HTERT RPE-1 (cell line): ENCODE data around the gene STIMATE.

Experiments
- in situ Hi-C: fragments of 300-500 bp; cut with MboI; formaldehyde crosslinking; loops from 4 replicates; pipeline ENCODE4 v1.14.3; 2020; ENCODE audit warnings: low sequenced_read_pairs

STIMATE gene

GRCh38 chr3:52897130-52898122 is at the start of gene STIMATE:
TSS of gene STIMATE (minus strand) at chr3:52897548. CDS start at chr3:52897450, 98 bp downstream.
- in situ Hi-C loops: no loop called here

- in situ Hi-C loops: no loop called here
These were observed 42.3 kb upstream of the STIMATE start for GRCh38 chr3:52939600-52939999.

- in situ Hi-C loops: no loop called here
These were observed 37.5 kb upstream of the STIMATE start for GRCh38 chr3:52934630-52935530.

DNA sequence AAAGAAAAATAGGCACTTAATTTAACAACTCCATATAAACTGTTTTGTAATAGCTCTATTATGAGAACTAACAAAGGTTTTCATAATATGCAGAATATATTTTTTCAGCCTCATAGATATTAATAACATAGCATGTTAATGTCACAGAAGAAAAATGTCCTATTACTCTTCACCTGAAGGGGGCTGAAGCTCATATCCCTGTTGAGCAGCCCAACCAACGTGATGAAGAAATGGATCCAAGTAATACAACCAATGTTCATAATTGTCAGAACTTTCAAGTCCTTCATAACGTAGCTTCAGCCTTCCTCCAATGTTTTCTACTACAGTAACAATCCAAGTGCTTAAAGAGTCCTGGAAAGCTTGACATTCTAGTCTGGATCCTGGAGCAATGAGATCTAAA is 34.5 kb upstream of the STIMATE start:
- in situ Hi-C loops: no loop called here

DNA sequence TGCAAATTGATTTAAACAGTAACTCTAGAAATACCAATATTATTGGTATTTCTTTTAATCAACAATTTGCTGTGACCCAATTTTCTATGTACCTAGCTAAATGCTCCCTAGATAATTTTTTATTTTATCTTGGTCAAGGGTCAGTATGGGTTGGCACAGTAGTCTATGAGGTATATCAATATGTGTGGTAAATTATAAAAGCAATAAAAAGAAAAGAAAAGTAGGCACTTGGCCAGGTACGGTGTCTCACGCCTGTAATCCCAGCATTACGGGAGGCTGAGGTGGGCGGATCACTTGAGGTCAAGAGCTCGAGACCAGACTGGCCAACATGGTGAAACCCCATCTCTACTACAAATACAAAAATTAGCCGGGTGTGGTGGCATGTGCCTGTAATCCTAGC is 34.0 kb upstream of the STIMATE start:
- in situ Hi-C loops: no loop called here

DNA sequence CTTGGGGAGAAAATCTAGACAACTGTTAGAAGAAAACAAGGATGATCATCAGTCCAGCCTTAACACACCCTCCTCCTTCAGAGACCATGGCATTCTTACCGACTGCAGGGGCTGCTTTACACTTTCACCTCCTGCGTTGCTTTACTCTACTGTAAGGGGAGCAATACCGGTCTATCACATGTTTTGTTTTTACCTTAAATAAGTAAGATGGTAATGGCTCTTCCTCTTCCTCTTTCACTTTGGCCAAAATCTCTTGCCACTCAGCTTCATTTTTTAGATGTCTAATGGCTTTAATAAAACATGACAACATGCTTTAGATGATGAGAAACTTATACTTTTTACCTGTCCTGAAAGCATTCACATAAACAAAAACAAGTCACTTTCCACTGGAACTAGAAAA is 33.4 kb upstream of the STIMATE start:
- in situ Hi-C loops: no loop called here

DNA sequence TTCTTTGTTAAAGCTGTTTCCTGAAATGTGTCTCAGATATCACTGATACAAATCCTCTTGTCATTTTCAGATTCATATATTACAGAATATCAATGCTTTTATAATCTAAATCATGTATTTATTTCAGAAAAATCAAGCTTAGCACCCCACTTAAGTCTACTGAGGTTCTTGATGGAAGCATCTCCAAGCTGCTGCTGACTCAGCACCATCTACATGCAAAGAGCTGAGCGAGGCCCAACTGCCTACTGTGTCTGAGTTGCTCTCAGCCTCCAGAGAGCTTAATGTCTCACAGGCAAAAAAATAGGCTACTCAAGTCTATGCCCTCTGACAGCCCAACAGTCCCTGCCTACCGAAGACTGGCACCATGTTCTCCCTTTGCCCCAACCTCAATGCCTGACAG is 29.2 kb upstream of the STIMATE start:
- in situ Hi-C loops: no loop called here

DNA sequence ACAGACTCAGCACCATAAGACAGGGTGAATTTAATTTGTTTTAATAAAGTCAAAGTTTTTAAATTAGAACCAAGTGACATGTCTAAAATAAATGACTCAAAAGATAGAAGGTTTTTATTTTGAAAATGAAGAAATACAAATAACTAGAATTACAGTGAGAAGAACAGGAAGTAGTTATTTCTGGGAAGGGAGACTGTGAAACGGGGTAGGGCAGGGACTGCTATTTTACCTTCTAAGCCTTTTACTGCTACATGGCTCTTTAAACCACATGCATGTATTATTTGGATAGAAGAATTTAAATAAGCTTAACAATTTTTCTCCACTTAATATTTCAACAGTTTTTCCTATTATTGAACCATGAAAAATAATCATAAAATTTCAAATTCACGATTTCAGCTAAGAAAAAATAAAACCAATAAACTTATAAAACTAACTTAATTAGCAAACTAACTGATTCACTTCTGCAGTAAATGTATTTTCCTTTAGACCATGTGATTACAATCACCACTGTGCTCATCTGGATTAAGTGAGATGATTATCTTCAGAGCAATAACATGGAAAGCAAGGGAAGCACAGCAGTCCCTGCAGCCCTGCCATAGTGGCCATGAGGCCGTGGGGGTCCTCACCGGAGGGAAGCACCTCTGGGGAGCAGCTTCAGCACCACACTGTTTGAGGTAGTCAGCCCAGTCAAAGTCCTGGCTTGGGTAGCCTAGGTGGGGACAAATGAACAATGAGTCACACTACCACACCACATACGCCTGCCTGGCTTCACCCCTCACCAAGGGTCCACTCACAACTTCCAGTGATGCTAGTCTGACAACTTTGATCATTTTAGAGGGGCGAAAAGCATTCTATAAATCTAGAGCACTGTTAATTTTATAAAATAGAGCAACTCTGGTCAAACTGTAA is 28.3 kb upstream of the STIMATE start:
- in situ Hi-C loops: no loop called here

DNA sequence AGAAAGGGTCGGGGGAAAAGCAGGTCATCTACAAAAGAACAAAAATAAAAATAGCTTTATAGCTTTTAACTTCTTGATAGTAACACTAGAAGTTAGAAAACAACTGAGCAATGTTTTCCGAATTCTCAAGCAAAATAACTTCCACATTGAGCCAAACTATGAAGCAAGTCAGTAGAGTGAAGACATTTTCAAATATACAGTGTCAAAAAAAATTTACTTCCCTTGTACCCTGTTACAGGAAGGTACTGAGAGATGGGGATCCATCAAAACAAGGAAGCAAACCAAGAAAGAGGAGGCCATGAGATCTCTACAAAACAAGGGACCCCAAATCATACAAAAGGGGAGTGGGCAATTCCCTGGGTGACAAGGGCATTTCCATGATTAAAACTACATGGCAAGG is 26.6 kb upstream of the STIMATE start:
- in situ Hi-C loops: no loop called here

DNA sequence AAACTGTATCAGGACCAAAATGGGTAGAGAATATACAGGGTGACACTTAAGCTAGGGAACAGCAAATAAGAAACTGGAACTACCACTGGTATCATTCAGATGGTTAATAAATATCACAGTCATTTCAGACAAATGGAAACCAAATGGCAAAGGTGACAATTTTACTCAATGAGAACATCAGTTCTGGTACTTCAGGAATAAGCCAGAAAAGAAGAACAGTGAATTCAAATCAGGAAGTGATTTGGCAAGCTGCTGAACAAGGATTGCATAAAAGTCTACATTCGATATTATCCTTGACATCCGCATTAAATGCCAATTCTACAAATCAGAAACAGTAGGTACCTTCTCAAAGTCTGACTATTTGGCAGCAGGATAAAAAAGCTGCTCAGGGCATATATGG is 23.5 kb upstream of the STIMATE start:
- in situ Hi-C loops: no loop called here

DNA sequence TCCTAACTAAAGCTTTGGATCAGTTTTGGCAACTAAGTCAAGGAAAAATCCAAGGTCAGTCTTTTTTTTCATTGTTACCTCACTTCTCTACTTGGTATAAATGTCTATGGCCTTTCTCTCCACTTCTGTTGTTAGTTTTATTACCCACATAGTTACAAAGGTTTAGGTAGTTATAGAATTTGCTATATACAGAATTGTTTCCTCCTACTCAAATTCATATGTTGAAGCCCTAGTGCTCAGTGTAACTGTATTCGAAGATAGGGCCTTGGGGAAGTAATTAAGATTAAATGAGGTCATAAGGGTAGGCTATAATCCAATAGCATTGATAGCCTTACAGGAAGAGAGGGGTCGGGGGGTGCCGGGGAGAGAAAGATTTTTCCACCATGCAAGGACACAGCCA is 19.7 kb upstream of the STIMATE start:
- in situ Hi-C loops: no loop called here

DNA sequence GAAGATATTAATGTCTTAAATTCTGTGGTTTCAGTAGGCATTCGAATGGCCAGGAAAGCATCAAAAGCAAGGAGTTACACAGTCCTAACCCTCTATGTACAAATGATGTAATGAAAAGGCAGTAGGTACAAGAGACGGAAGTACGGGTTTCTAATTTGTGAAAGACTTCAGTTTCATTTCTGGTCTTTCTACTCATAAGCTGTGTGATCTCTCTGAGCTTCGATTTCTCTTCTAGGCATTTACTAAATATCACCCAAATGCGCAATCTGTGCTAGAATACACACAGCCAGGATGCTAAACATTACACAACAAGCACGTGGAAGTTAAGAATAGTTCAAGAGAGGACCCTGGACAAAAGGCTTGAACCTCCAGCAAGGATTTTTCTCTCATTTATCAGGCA is 17.9 kb upstream of the STIMATE start:
- in situ Hi-C loops: no loop called here

DNA sequence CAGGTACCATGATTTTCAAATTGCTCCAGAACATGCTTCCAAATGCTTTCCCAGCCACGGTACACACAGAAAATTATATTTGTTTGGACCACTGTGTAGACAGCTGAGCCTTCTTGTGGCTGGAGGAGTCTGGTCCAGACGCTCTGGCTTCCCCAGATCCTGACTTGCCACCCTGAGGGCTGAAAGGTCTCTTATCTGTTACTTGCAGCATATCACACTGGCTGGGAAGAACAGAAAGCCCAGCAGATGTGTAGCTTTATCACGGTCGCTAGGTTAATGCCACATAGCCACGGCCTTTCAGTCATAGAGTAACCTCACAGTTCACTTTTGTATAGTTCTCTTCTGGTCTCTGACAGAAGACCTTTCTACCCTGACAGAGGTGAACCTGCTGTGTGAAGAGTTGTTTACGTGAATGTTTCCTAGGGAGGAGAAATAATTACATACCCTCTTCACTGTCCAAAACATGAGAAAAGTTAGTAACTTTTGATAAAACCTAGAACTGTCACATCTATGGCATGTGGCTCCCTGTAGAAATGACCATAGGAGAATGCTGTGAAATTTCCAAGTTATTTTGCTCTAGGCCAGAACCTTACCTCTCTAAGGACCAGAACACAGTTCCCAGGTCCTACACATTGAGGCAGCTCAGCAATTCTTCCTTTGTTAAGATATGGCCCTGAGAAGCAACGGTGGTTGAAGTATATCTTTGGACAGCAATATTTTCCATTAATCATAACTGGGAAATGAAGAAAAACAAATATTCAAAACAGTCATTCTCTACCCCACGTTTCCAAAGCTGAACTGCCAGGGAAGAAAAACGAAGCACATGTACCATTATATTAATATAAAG is 15.8 kb upstream of the STIMATE start:
- in situ Hi-C loops: no loop called here

DNA sequence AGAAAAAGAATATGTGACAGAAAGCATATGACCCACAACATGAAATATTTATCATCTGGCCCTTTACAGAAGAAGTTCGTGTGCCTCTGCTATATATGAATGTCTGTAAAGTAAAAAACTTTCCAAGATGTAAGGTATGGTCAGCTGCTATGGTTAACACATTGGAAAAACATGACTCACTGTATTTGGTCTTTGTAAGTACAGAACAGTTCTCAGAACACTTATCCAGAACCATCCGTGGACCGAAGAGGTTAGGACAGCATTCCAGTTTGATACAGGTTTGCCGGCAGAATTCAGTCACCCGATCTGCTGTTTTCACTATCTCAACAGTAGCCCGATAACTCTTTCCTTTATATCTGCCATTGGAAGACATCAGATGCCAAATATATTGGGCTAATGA is 13.5 kb upstream of the STIMATE start:
- in situ Hi-C loops: no loop called here

DNA sequence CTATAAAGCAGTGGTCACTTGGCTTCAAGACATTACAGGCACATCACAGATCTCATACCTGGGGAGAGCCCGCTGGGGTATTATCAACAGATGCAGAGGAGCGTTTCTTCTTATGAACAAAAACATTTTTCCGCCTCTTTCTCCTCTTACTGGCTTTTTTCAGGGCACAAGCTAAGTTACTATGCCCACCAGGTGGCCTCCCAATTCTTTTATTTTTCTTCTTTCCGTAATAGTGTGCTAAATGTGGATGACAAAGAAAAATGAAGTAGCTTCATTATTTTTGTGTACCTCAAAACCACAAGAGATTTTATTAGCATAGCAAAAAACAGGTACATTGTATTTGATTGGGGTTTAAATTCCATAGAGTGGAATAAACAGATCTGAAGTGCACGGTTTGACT is 10.1 kb upstream of the STIMATE start:
- in situ Hi-C loops: no loop called here

GRCh38 chr3:52904552-52904951 is 7.2 kb upstream of the STIMATE start:
- in situ Hi-C loops: no loop called here

GRCh38 chr3:52904000-52904399 is 6.7 kb upstream of the STIMATE start:
- in situ Hi-C loops: no loop called here

- in situ Hi-C loops: no loop called here
These were observed 735 bp downstream of the STIMATE start for GRCh38 chr3:52896613-52897012.

DNA sequence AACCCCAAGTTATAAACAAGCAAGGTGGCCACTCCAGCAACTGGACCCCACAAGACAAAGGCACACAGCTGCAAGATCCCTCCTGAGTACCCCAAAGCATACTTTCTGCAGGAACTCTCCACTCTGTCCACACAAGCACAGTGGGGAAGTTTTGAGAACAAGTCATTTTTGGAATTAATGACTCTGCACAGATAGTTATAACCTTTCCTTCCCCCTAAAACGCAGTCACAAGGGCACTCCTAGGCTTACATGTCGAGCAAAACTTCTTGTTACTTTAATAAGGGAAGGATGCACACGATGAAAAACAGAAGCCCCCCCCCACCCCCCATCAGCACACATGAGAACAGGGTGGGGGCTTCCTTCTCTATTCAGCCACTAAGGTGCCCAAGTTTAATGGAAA is 1.2 kb downstream of the STIMATE start:
- in situ Hi-C loops: no loop called here

GRCh38 chr3:52895418-52895817 is 1.9 kb downstream of the STIMATE start:
- in situ Hi-C loops: no loop called here
